MM.1S (cell line): ENCODE measurements around the gene SLC46A2.

Experiments used
- DNase-seq: peaks from one replicate; pipeline ENCODE4 v3.0.0-alpha.2; 2015
- H2AFZ ChIP-seq: fragments of 300-600 bp; sonication (generic); 2 replicates; pipeline ENCODE4 v1.6.0; 2016; ENCODE audit warnings: antibody characterized with exemption, low read length
- H3F3A ChIP-seq: fragments of 300-600 bp; sonication (generic); 2 replicates; pipeline ENCODE4 v1.6.1; 2016; ENCODE audit warnings: mild to moderate bottlenecking, antibody characterized with exemption, low read length, moderate library complexity, mixed read lengths; ENCODE audit not compliant: insufficient read depth
- H3K27ac ChIP-seq: fragments of 300-600 bp; sonication (generic); 2 replicates; pipeline ENCODE4 v1.5.1; 2016; ENCODE audit warnings: mild to moderate bottlenecking, low read length
- H3K27me3 ChIP-seq: fragments of 300-600 bp; sonication (generic); replicated peaks from 2 replicates; pipeline ENCODE4 v1.6.0; 2016; ENCODE audit warnings: low read length; ENCODE audit not compliant: insufficient read depth
- H3K36me3 ChIP-seq: fragments of 300-600 bp; sonication (generic); replicated peaks from 2 replicates; pipeline ENCODE4 v1.6.1; 2016; ENCODE audit warnings: mild to moderate bottlenecking, low read length, mixed read lengths; ENCODE audit not compliant: insufficient read depth
- H3K4me1 ChIP-seq: fragments of 300-600 bp; sonication (generic); 2 replicates; pipeline ENCODE4 v1.6.1; 2016; ENCODE audit warnings: low read length, mixed read lengths
- H3K4me2 ChIP-seq: fragments of 300-600 bp; sonication (generic); 2 replicates; pipeline ENCODE4 v1.6.0; 2016; ENCODE audit warnings: low read depth, low read length
- H3K4me3 ChIP-seq: fragments of 300-600 bp; sonication (generic); 2 replicates; pipeline ENCODE4 v1.5.1; 2016; ENCODE audit warnings: low read length, mixed read lengths
- H3K79me2 ChIP-seq: fragments of 300-600 bp; sonication (generic); 2 replicates; pipeline ENCODE4 v1.6.1; 2016; ENCODE audit warnings: mixed run types, low read length, mixed read lengths
- H3K9ac ChIP-seq: fragments of 300-600 bp; sonication (generic); 2 replicates; pipeline ENCODE4 v1.6.1; 2016; ENCODE audit warnings: low read length, mixed read lengths
- H3K9me2 ChIP-seq: fragments of 300-600 bp; sonication (generic); replicated peaks from 2 replicates; pipeline ENCODE4 v1.6.1; 2016; ENCODE audit warnings: mild to moderate bottlenecking, low read length, mixed read lengths; ENCODE audit not compliant: insufficient read depth
- H3K9me3 ChIP-seq: fragments of 300-600 bp; sonication (generic); replicated peaks from 2 replicates; pipeline ENCODE4 v1.6.1; 2016; ENCODE audit warnings: mild to moderate bottlenecking, low read length, mixed read lengths; ENCODE audit not compliant: insufficient read depth
- H4K20me1 ChIP-seq: fragments of 300-600 bp; sonication (generic); 2 replicates; pipeline ENCODE4 v1.6.1; 2016; ENCODE audit warnings: mild to moderate bottlenecking, low read length, moderate library complexity, mixed read lengths; ENCODE audit not compliant: insufficient read depth
- CTCF ChIP-seq: fragments of 300-600 bp; sonication (generic); IDR thresholded peaks from 2 replicates; pipeline ENCODE4 v1.5.1; 2016; ENCODE audit warnings: antibody characterized with exemption, low read length, mixed read lengths
- EZH2 ChIP-seq: fragments of 300-600 bp; sonication (generic); optimal IDR thresholded peaks from 2 replicates; pipeline ENCODE3; 2017; ENCODE audit warnings: low read depth, mild to moderate bottlenecking, antibody characterized with exemption, low read length, mixed read lengths
- EZH2phosphoT487 ChIP-seq: fragments of 300-600 bp; sonication (generic); IDR thresholded peaks from 2 replicates; pipeline ENCODE4 v1.6.1; 2018; ENCODE audit warnings: antibody characterized with exemption, low read length

The SLC46A2 gene

GRCh38 chr9:112894699-112895098 lies 4.0 kb upstream of the SLC46A2 start:
- no peak overlapping the region for H2AFZ ChIP-seq
- peaks cover 8% of the 10 kb centered on the region for H3K4me1 ChIP-seq
- no peak overlapping the region for H3K27ac ChIP-seq
- no peak overlapping the region for H3K4me2 ChIP-seq
- H3K9me2 ChIP-seq, result no peaks in the 10 kb centered on the region
- no peaks in the 10 kb centered on the region for H4K20me1 ChIP-seq
- H3K79me2 ChIP-seq, result no peaks in the 10 kb centered on the region
- H3K36me3 ChIP-seq, result no peaks in the 10 kb centered on the region
- peaks cover 12% of the 10 kb centered on the region for H3K27me3 ChIP-seq
- no peak overlapping the region for H3K9ac ChIP-seq
- H3K4me3 ChIP-seq, result no peak overlapping the region
- H3K9me3 ChIP-seq, result no peaks in the 10 kb centered on the region
- TF ChIP-seq CTCF (no peak), EZH2 (no peak), EZH2phosphoT487 (no peak)
- no peak for DNase-seq
- peaks cover 4% of the 10 kb centered on the region; the same call in 1 of the 2 replicates for H3F3A ChIP-seq

DNA sequence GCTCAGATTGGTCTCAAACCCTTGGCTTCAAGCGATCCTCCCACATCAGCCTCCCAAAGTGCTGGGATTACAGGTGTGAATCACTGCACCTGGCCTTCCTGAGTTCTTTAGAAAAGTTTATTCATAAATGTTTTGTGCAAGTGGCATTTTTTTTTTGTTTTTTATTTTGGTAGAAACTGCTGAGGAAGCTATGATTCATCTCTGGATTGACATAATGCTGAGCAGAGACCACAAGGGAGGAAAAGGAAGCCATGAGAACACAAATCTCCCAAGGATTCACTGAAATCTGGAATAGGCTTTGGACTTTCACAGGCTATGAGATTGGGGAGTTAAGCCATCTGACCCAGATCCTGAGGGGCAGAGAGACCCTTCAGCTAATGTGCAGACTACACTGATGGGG lies 3.4 kb upstream of the SLC46A2 start:
- Histone ChIP-seq H3F3A (peaks cover 4% of the 10 kb centered on the region; the same call in 1 of the 2 replicates), H3K36me3 (no peaks in the 10 kb centered on the region), H3K4me3 (no peak overlapping the region), H3K9me3 (no peaks in the 10 kb centered on the region), H3K27me3 (peaks cover 12% of the 10 kb centered on the region), H3K27ac (no peak overlapping the region), H3K4me2 (no peak overlapping the region), H3K4me1 (peaks cover 8% of the 10 kb centered on the region), H4K20me1 (no peaks in the 10 kb centered on the region), H3K79me2 (no peaks in the 10 kb centered on the region), H3K9me2 (no peaks in the 10 kb centered on the region), H3K9ac (no peak overlapping the region), H2AFZ (no peak overlapping the region)
- DNase-seq, result no peak
- no peak for TF ChIP-seq CTCF
- no peak for TF ChIP-seq EZH2
- TF ChIP-seq EZH2phosphoT487, result no peak

GRCh38 chr9:112892981-112893380 lies 2.3 kb upstream of the SLC46A2 start:
- TF ChIP-seq EZH2, result no peak
- TF ChIP-seq EZH2phosphoT487, result no peak
- H3K27me3 ChIP-seq, result peaks cover 10% of the 10 kb centered on the region
- no peak overlapping the region for H3K4me2 ChIP-seq

GRCh38 chr9:112891521-112891920 lies 845 bp upstream of the SLC46A2 start:
- no peaks in the 10 kb centered on the region for H3K36me3 ChIP-seq
- no peaks in the 10 kb centered on the region for H3K79me2 ChIP-seq
- peaks cover 4% of the 10 kb centered on the region; the same call in 1 of the 2 replicates for H3F3A ChIP-seq
- H3K27me3 ChIP-seq, result no peaks in the 10 kb centered on the region
- TF ChIP-seq EZH2phosphoT487 (no peak), EZH2 (no peak), CTCF (no peak)
- H3K4me1 ChIP-seq, result peaks cover 8% of the 10 kb centered on the region
- no peaks in the 10 kb centered on the region for H4K20me1 ChIP-seq
- no peak overlapping the region for H3K9ac ChIP-seq
- no peak overlapping the region for H3K4me2 ChIP-seq
- no peak overlapping the region for H3K27ac ChIP-seq
- no peaks in the 10 kb centered on the region for H3K9me3 ChIP-seq
- DNase-seq, result no peak
- no peaks in the 10 kb centered on the region for H3K9me2 ChIP-seq
- H3K4me3 ChIP-seq, result no peak overlapping the region
- no peak overlapping the region for H2AFZ ChIP-seq

More at GRCh38 chr9:112892981-112893380, 2.3 kb upstream of the SLC46A2 start:
- Histone ChIP-seq H3K9ac (no peak overlapping the region), H3K27ac (no peak overlapping the region), H3K4me3 (no peak overlapping the region), H4K20me1 (no peaks in the 10 kb centered on the region), H3K9me2 (no peaks in the 10 kb centered on the region), H2AFZ (no peak overlapping the region), H3K79me2 (no peaks in the 10 kb centered on the region), H3F3A (peaks cover 4% of the 10 kb centered on the region; the same call in 1 of the 2 replicates), H3K9me3 (no peaks in the 10 kb centered on the region), H3K36me3 (no peaks in the 10 kb centered on the region), H3K4me1 (peaks cover 8% of the 10 kb centered on the region)
- DNase-seq, result no peak
